ENCODE results near the gene ATG101. TPM values are rescaled to one million over a fixed set of nuclear protein-coding genes. Genes with fewer than 3 reads are reported as not detected.
A peak's percentile ranks its signal among the peaks of the same experiment; 100 is the strongest.

Gene ATG101
- total and polyA plus RNA-seq, 2 of the 13 experiments (the other 11 are each of a cell fraction or from before 2014, with no cell fraction given): 58.2 to 67.7 TPM

GRCh38 chr12:52050758-52051541 lies 18.8 kb upstream of the ATG101 start, which contains the start of gene NR4A1 (continued):
- no peak for TF ChIP-seq ZNF646 (CRISPR knock-in tag; IDR thresholded peaks at IDR 0.05)
- no peak for TF ChIP-seq ETS1 (CRISPR knock-in tag; IDR thresholded peaks at IDR 0.05)
- no peak for TF ChIP-seq PCBP2 (optimal IDR thresholded peaks at IDR 0.05; ENCODE audit: low read depth, low read length, poor library complexity, severe bottlenecking)
- TF ChIP-seq KAT8 (CRISPR knock-in tag; IDR thresholded peaks at IDR 0.05): peak; percentile 75
- 0 out of 2 replicates have a peak, but pooled peaks have one; percentile 80 for TF ChIP-seq GLI4 (CRISPR knock-in tag; IDR thresholded peaks at IDR 0.05; ENCODE audit: borderline replicate concordance)
- TF ChIP-seq MED8 (CRISPR knock-in tag; IDR thresholded peaks at IDR 0.05; ENCODE audit: insufficient replicate concordance): peak; percentile 59
- TF ChIP-seq NFIB (CRISPR knock-in tag; IDR thresholded peaks at IDR 0.05; ENCODE audit: borderline replicate concordance): no peak
- TF ChIP-seq CREM (IDR thresholded peaks at IDR 0.05): peak; percentile 63
- no peak for TF ChIP-seq CREM (CRISPR knock-in tag; IDR thresholded peaks at IDR 0.05)
- no peak for TF ChIP-seq SIX1 (CRISPR knock-in tag; IDR thresholded peaks at IDR 0.05; ENCODE audit: borderline replicate concordance)
- no peak for TF ChIP-seq ZFYVE20 (CRISPR knock-in tag; IDR thresholded peaks at IDR 0.05; ENCODE audit: borderline replicate concordance, low read depth)
- TF ChIP-seq SOX13 (IDR thresholded peaks at IDR 0.05): no peak
- TF ChIP-seq SOX13 (CRISPR knock-in tag; conservative IDR thresholded peaks at IDR 0.05 in 1 of 2, IDR thresholded peaks at IDR 0.05 in 1 of 2): peak in 1 of 2 experiments; percentile 27; a peak in 1 of 4 replicates
- TF ChIP-seq ZNF552 (CRISPR knock-in tag; IDR thresholded peaks at IDR 0.05; ENCODE audit: borderline replicate concordance): no peak; the same call in 1 of the 2 replicates
- peak; percentile 6 for TF ChIP-seq ZNF768 (CRISPR knock-in tag; IDR thresholded peaks at IDR 0.05)
- 0 out of 2 replicates have a peak, but pooled peaks have one; percentile 26 for TF ChIP-seq ZNF839 (CRISPR knock-in tag; IDR thresholded peaks at IDR 0.05; ENCODE audit: borderline replicate concordance)
- no peak for TF ChIP-seq ZNF124 (CRISPR knock-in tag; IDR thresholded peaks at IDR 0.05)
- peak; percentile 50; the same call in 1 of the 2 replicates for TF ChIP-seq KAT7 (CRISPR knock-in tag; IDR thresholded peaks at IDR 0.05; ENCODE audit: borderline replicate concordance)
- TF ChIP-seq CSRNP1 (CRISPR knock-in tag; IDR thresholded peaks at IDR 0.05): no peak; the same call in 1 of the 2 replicates
- TF ChIP-seq PPARG (CRISPR knock-in tag; conservative IDR thresholded peaks at IDR 0.05): no peak

All from HepG2 (cell line).